GM18526 (cell line): ENCODE measurements around the gene NOTCH3.

Experiments
- POLR2A ChIP-seq: IDR thresholded peaks from 3 replicates; pipeline ENCODE4 v1.6.1; 2011; ENCODE audit not compliant: insufficient read length; ENCODE audit errors: extremely low read depth

NOTCH3 gene

GRCh38 chr19:15200553-15201364 lies at the start of gene NOTCH3:
Gene NOTCH3, minus strand, starts transcription at chr19:15200995. Its CDS starts 90 bp downstream, at chr19:15200905.
- TF ChIP-seq POLR2A = no peak

GRCh38 chr19:15250640-15250993 lies 49.8 kb upstream of the NOTCH3 start:
- no peak for TF ChIP-seq POLR2A

- TF ChIP-seq POLR2A = no peak
These were observed 49.3 kb upstream of the NOTCH3 start for GRCh38 chr19:15249972-15250639.

GRCh38 chr19:15249528-15249874 lies 48.7 kb upstream of the NOTCH3 start:
- TF ChIP-seq POLR2A = no peak

GRCh38 chr19:15248648-15249527 lies 48.1 kb upstream of the NOTCH3 start:
- no peak for TF ChIP-seq POLR2A

- TF ChIP-seq POLR2A = no peak
These were observed 47.3 kb upstream of the NOTCH3 start for GRCh38 chr19:15248106-15248505.

GRCh38 chr19:15247107-15248014 lies 46.6 kb upstream of the NOTCH3 start:
- no peak for TF ChIP-seq POLR2A

- no peak for TF ChIP-seq POLR2A
These were observed 45.3 kb upstream of the NOTCH3 start for GRCh38 chr19:15246198-15246481.

GRCh38 chr19:15245370-15246197 lies 44.8 kb upstream of the NOTCH3 start:
- TF ChIP-seq POLR2A = no peak

- TF ChIP-seq POLR2A = no peak
These were observed 44.0 kb upstream of the NOTCH3 start for GRCh38 chr19:15244808-15245207.

GRCh38 chr19:15244106-15244803 lies 43.5 kb upstream of the NOTCH3 start:
- no peak for TF ChIP-seq POLR2A

- no peak for TF ChIP-seq POLR2A
These were observed 42.6 kb upstream of the NOTCH3 start for GRCh38 chr19:15243236-15243957.
